MM.1S (cell line): ENCODE data around the gene BSG.
"Not testable (repeated sequence)": the region's sequence is repeated elsewhere in the genome, so short reads cannot be mapped to it uniquely, and the experiment has no call there.

Experiments
- DNase-seq: peaks from one replicate; pipeline ENCODE4 v3.0.0-alpha.2; 2015
- H2AFZ ChIP-seq: fragments of 300-600 bp; sonication (generic); 2 replicates; pipeline ENCODE4 v1.6.0; 2016; ENCODE audit warnings: antibody characterized with exemption, low read length
- H3F3A ChIP-seq: fragments of 300-600 bp; sonication (generic); 2 replicates; pipeline ENCODE4 v1.6.1; 2016; ENCODE audit warnings: mild to moderate bottlenecking, antibody characterized with exemption, low read length, moderate library complexity, mixed read lengths; ENCODE audit not compliant: insufficient read depth
- H3K27ac ChIP-seq: fragments of 300-600 bp; sonication (generic); 2 replicates; pipeline ENCODE4 v1.5.1; 2016; ENCODE audit warnings: mild to moderate bottlenecking, low read length
- H3K27me3 ChIP-seq: fragments of 300-600 bp; sonication (generic); replicated peaks from 2 replicates; pipeline ENCODE4 v1.6.0; 2016; ENCODE audit warnings: low read length; ENCODE audit not compliant: insufficient read depth
- H3K36me3 ChIP-seq: fragments of 300-600 bp; sonication (generic); replicated peaks from 2 replicates; pipeline ENCODE4 v1.6.1; 2016; ENCODE audit warnings: mild to moderate bottlenecking, low read length, mixed read lengths; ENCODE audit not compliant: insufficient read depth
- H3K4me1 ChIP-seq: fragments of 300-600 bp; sonication (generic); 2 replicates; pipeline ENCODE4 v1.6.1; 2016; ENCODE audit warnings: low read length, mixed read lengths
- H3K4me2 ChIP-seq: fragments of 300-600 bp; sonication (generic); 2 replicates; pipeline ENCODE4 v1.6.0; 2016; ENCODE audit warnings: low read depth, low read length
- H3K4me3 ChIP-seq: fragments of 300-600 bp; sonication (generic); 2 replicates; pipeline ENCODE4 v1.5.1; 2016; ENCODE audit warnings: low read length, mixed read lengths
- H3K79me2 ChIP-seq: fragments of 300-600 bp; sonication (generic); 2 replicates; pipeline ENCODE4 v1.6.1; 2016; ENCODE audit warnings: mixed run types, low read length, mixed read lengths
- H3K9ac ChIP-seq: fragments of 300-600 bp; sonication (generic); 2 replicates; pipeline ENCODE4 v1.6.1; 2016; ENCODE audit warnings: low read length, mixed read lengths
- H3K9me2 ChIP-seq: fragments of 300-600 bp; sonication (generic); replicated peaks from 2 replicates; pipeline ENCODE4 v1.6.1; 2016; ENCODE audit warnings: mild to moderate bottlenecking, low read length, mixed read lengths; ENCODE audit not compliant: insufficient read depth
- H3K9me3 ChIP-seq: fragments of 300-600 bp; sonication (generic); replicated peaks from 2 replicates; pipeline ENCODE4 v1.6.1; 2016; ENCODE audit warnings: mild to moderate bottlenecking, low read length, mixed read lengths; ENCODE audit not compliant: insufficient read depth
- H4K20me1 ChIP-seq: fragments of 300-600 bp; sonication (generic); 2 replicates; pipeline ENCODE4 v1.6.1; 2016; ENCODE audit warnings: mild to moderate bottlenecking, low read length, moderate library complexity, mixed read lengths; ENCODE audit not compliant: insufficient read depth
- CTCF ChIP-seq: fragments of 300-600 bp; sonication (generic); IDR thresholded peaks from 2 replicates; pipeline ENCODE4 v1.5.1; 2016; ENCODE audit warnings: antibody characterized with exemption, low read length, mixed read lengths
- EZH2 ChIP-seq: fragments of 300-600 bp; sonication (generic); optimal IDR thresholded peaks from 2 replicates; pipeline ENCODE3; 2017; ENCODE audit warnings: low read depth, mild to moderate bottlenecking, antibody characterized with exemption, low read length, mixed read lengths
- EZH2phosphoT487 ChIP-seq: fragments of 300-600 bp; sonication (generic); IDR thresholded peaks from 2 replicates; pipeline ENCODE4 v1.6.1; 2018; ENCODE audit warnings: antibody characterized with exemption, low read length

BSG gene

GRCh38 chr19:583198-583967 lies 11.0 kb downstream of the BSG start:
- Histone ChIP-seq H3K9me3 (no peaks in the 10 kb centered on the region), H3K27me3 (peaks cover 16% of the 10 kb centered on the region), H3K4me2 (no peak overlapping the region), H3K9me2 (no peaks in the 10 kb centered on the region), H3K4me3 (no peak overlapping the region), H3K79me2 (peaks cover 21% of the 10 kb centered on the region), H4K20me1 (peaks cover 7% of the 10 kb centered on the region; the same call in 1 of the 2 replicates), H3K27ac (no peak overlapping the region), H2AFZ (no peak overlapping the region), H3K4me1 (no peaks in the 10 kb centered on the region), H3F3A (no peaks in the 10 kb centered on the region), H3K36me3 (0 out of 2 replicates have a peak, but pooled peaks cover 1% of the 10 kb centered on the region), H3K9ac (no peak overlapping the region)
- no peak for DNase-seq
- TF ChIP-seq EZH2 (no peak), EZH2phosphoT487 (no peak), CTCF (no peak)

- no peaks in the 10 kb centered on the region for H3K4me1 ChIP-seq
- H4K20me1 ChIP-seq = peaks cover 6% of the 10 kb centered on the region; the same call in 1 of the 2 replicates
- no peaks in the 10 kb centered on the region for H3K36me3 ChIP-seq
- no peaks in the 10 kb centered on the region for H3K9me2 ChIP-seq
- H3K9me3 ChIP-seq = no peaks in the 10 kb centered on the region
- peaks cover 21% of the 10 kb centered on the region for H3K27me3 ChIP-seq
- no peak overlapping the region for H3K4me3 ChIP-seq
- no peak overlapping the region for H3K27ac ChIP-seq
- H3F3A ChIP-seq = no peaks in the 10 kb centered on the region
- H3K4me2 ChIP-seq = no peak overlapping the region
- DNase-seq = no peak
- TF ChIP-seq EZH2phosphoT487 (no peak), CTCF (no peak), EZH2 (no peak)
- H3K9ac ChIP-seq = no peak overlapping the region
- no peak overlapping the region for H2AFZ ChIP-seq
- H3K79me2 ChIP-seq = peaks cover 16% of the 10 kb centered on the region
Observed at GRCh38 chr19:583968-584239, 11.5 kb downstream of the BSG start.

- DNase-seq = peak; percentile 45
- no peak for TF ChIP-seq EZH2phosphoT487
- no peak for TF ChIP-seq EZH2
- TF ChIP-seq CTCF = peak; percentile 88
- Histone ChIP-seq H2AFZ (no peak overlapping the region), H3F3A (no peaks in the 10 kb centered on the region), H3K4me3 (no peak overlapping the region), H3K9me2 (no peaks in the 10 kb centered on the region), H3K9me3 (no peaks in the 10 kb centered on the region), H3K4me2 (no peak overlapping the region), H3K9ac (no peak overlapping the region), H4K20me1 (peaks cover 1% of the 10 kb centered on the region; the same call in 1 of the 2 replicates), H3K79me2 (peaks cover 11% of the 10 kb centered on the region), H3K27me3 (peaks cover 26% of the 10 kb centered on the region), H3K4me1 (no peaks in the 10 kb centered on the region), H3K36me3 (no peaks in the 10 kb centered on the region), H3K27ac (no peak overlapping the region)
Observed at GRCh38 chr19:584240-585001, 12.0 kb downstream of the BSG start.

- not testable (repeated sequence) for DNase-seq, H3K4me1 ChIP-seq, H3K9ac ChIP-seq, H4K20me1 ChIP-seq, H3K9me2 ChIP-seq, H3K27ac ChIP-seq, H3K9me3 ChIP-seq, H3K4me3 ChIP-seq, H3K79me2 ChIP-seq, H3K4me2 ChIP-seq, H2AFZ ChIP-seq, H3F3A ChIP-seq, H3K36me3 ChIP-seq
- peaks cover 26% of the 10 kb centered on the region for H3K27me3 ChIP-seq
Observed at GRCh38 chr19:585146-585545, 12.8 kb downstream of the BSG start.
